HL-60 (cell line): ENCODE results near the gene FAM236A.
"Not testable (repeated sequence)": the region's sequence is repeated elsewhere in the genome, so short reads cannot be mapped to it uniquely, and the experiment has no call there.

ENCODE experiments used
- CTCF ChIP-seq: IDR thresholded peaks from one replicate; pipeline ENCODE4 v1.5.1; 2011; ENCODE audit warnings: low read length, control low read depth, inconsistent platforms; ENCODE audit not compliant: insufficient read depth
- GABPA ChIP-seq: IDR thresholded peaks from 2 replicates; pipeline ENCODE4 v1.6.1; 2012; ENCODE audit warnings: low read depth
- POLR2AphosphoS5 ChIP-seq: IDR thresholded peaks from 2 replicates; pipeline ENCODE4 v1.6.1; 2012; ENCODE audit warnings: low read depth

GRCh38 chrX:72943819-72944169 is 5.8 kb downstream of the FAM236A start, which contains the start of gene DMRTC1:
- not testable (repeated sequence) for TF ChIP-seq GABPA, CTCF, POLR2AphosphoS5
